ENCODE data around the gene SELL. TPM values are rescaled to one million over a fixed set of nuclear protein-coding genes. Genes with fewer than 3 reads are reported as not detected.
A peak's percentile ranks its signal among the peaks of the same experiment; 100 is the strongest.
"Not testable (repeated sequence)": the region's sequence is repeated elsewhere in the genome, so short reads cannot be mapped to it uniquely, and the experiment has no call there.

Gene SELL
- total RNA-seq, 1 experiment from 2014 or later: 0.58 TPM

GRCh38 chr1:169725930-169726329, 14.5 kb upstream of the SELL start:
- H3K27ac ChIP-seq: no peak overlapping the region
- DNase-seq (ENCODE audit: low read depth in 1 of 2, low spot score in 2 of 2): no peak
- H3K4me1 ChIP-seq (replicated peaks): peaks cover 24% of the 10 kb centered on the region
- no peak overlapping the region for H3K4me3 ChIP-seq
- no peaks in the 10 kb centered on the region for H3K36me3 ChIP-seq
- no peaks in the 10 kb centered on the region for H3K9me3 ChIP-seq (replicated peaks)
- H3K27me3 ChIP-seq (replicated peaks): no peaks in the 10 kb centered on the region

GRCh38 chr1:169724168-169724567, 12.7 kb upstream of the SELL start:
- Histone ChIP-seq H3K27ac (no peak overlapping the region), H3K9me3 (replicated peaks) (no peaks in the 10 kb centered on the region), H3K4me1 (replicated peaks) (peaks cover 24% of the 10 kb centered on the region), H3K27me3 (replicated peaks) (no peaks in the 10 kb centered on the region), H3K36me3 (no peaks in the 10 kb centered on the region), H3K4me3 (no peak overlapping the region)
- no peak for DNase-seq (ENCODE audit: low read depth in 1 of 2, low spot score in 2 of 2)

DNA sequence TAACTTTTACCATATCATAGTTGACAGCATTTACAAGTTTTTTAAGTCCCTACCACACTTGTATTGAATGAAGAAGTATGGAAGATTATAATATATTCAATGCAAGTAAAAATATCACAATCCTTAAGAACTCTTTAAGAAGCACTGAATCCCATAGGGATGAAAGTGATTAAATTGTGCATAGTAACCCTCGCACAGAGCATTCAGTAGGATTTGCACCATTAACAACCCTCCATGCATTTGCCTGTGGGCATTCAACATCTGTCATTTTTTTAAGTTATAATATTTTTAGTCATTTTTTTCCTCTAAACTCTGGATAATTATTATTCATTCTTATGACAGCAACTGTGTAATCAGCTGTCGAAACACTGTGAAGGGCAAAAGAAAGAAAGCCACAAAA, 12.3 kb upstream of the SELL start:
- Histone ChIP-seq H3K4me1 (replicated peaks) (peaks cover 24% of the 10 kb centered on the region), H3K27ac (no peak overlapping the region), H3K4me3 (no peak overlapping the region), H3K9me3 (replicated peaks) (no peaks in the 10 kb centered on the region), H3K36me3 (no peaks in the 10 kb centered on the region), H3K27me3 (replicated peaks) (no peaks in the 10 kb centered on the region)
- no peak for DNase-seq (ENCODE audit: low read depth in 1 of 2, low spot score in 2 of 2)

DNA sequence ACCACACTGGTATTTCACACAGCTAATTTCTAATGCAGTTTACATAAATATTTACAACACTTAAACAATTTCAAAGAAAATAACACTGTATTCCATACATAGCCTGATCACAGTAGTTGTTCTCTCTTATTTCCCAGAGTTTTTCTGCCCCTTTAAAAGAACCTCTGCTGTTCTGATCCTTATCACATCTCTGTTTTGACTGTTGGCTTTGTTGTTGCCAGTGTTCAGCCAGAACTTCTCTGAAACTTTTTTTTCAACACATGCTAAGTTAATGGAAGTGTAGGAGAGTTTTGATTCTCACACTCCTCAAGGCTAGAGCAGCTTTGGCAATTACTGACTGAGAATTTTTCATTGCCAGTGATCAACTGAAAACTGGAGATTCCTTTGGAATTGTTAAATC, 11.4 kb upstream of the SELL start:
- Histone ChIP-seq H3K4me1 (replicated peaks) (peaks cover 24% of the 10 kb centered on the region), H3K4me3 (no peak overlapping the region), H3K36me3 (no peaks in the 10 kb centered on the region), H3K27ac (peak overlapping the region; percentile 64), H3K27me3 (replicated peaks) (no peaks in the 10 kb centered on the region), H3K9me3 (replicated peaks) (no peaks in the 10 kb centered on the region)
- DNase-seq (ENCODE audit: low read depth in 1 of 2, low spot score in 2 of 2): peak in 1 of 2 experiments; percentile 46

DNA sequence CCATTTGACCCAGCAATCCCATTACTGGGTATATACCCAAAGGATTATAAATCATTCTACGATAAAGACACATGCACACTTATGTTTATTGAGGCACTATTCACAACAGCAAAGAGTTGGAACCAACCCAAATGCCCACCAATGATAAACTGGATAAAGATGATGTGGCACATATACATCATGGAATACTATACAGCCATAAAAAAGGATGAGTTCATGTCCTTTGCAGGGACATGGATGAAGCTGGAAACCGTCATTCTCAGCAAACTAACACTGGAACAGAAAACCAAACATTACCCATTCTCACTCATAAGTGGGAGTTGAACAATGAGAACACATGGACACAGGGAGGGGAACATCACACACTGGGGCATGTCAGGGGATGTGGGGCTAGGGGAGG, 3.7 kb upstream of the SELL start:
- not testable (repeated sequence) for H3K9me3 ChIP-seq (replicated peaks); H3K4me1 ChIP-seq (replicated peaks); H3K36me3 ChIP-seq; H3K4me3 ChIP-seq; H3K27ac ChIP-seq; H3K27me3 ChIP-seq (replicated peaks); DNase-seq (ENCODE audit: low read depth in 1 of 2, low spot score in 2 of 2)

GRCh38 chr1:169713090-169713489, 1.7 kb upstream of the SELL start:
- DNase-seq (ENCODE audit: low read depth in 1 of 2, low spot score in 2 of 2); H3K27me3 ChIP-seq (replicated peaks); H3K9me3 ChIP-seq (replicated peaks); H3K4me3 ChIP-seq; H3K4me1 ChIP-seq (replicated peaks); H3K36me3 ChIP-seq; H3K27ac ChIP-seq: not testable (repeated sequence)

DNA sequence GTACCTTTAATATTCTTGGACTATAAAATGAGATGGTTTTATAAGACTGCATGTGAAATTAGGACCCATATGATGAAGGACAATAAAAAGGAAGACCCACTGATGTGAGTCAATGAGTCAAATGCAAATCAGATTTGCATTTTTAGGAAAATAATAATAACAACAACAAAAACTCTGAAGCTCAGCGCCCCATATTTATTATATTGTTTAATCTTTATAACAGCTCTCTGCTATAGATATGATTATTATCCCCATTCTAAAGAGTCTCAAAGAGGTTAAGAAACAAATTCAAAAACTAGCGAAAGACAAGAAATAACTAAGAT, 850 bp upstream of the SELL start:
- no peak for DNase-seq (ENCODE audit: low read depth in 1 of 2, low spot score in 2 of 2)
- Histone ChIP-seq H3K36me3 (no peaks in the 10 kb centered on the region), H3K4me1 (replicated peaks) (0 out of 2 replicates have a peak, but pooled peaks cover 3% of the 10 kb centered on the region), H3K4me3 (no peak overlapping the region), H3K9me3 (replicated peaks) (no peaks in the 10 kb centered on the region; the same call in 1 of the 2 replicates), H3K27ac (no peak overlapping the region), H3K27me3 (replicated peaks) (no peaks in the 10 kb centered on the region; the same call in 1 of the 2 replicates)

- DNase-seq (ENCODE audit: low read depth in 1 of 2, low spot score in 2 of 2): no peak
- H3K27ac ChIP-seq: no peak overlapping the region
These were observed 2.8 kb downstream of the SELL start for GRCh38 chr1:169708647-169709046.

GRCh38 chr1:169707912-169708604, 3.4 kb downstream of the SELL start:
- Histone ChIP-seq H3K9me3 (replicated peaks) (no peaks in the 10 kb centered on the region), H3K27me3 (replicated peaks) (no peaks in the 10 kb centered on the region; the same call in 1 of the 2 replicates), H3K36me3 (no peaks in the 10 kb centered on the region), H3K4me3 (no peak overlapping the region), H3K4me1 (replicated peaks) (0 out of 2 replicates have a peak, but pooled peaks cover 3% of the 10 kb centered on the region), H3K27ac (no peak overlapping the region)
- DNase-seq (ENCODE audit: low read depth in 1 of 2, low spot score in 2 of 2): no peak

More at GRCh38 chr1:169708647-169709046, 2.8 kb downstream of the SELL start:
- H3K27me3 ChIP-seq (replicated peaks): no peaks in the 10 kb centered on the region; the same call in 1 of the 2 replicates
- H3K4me1 ChIP-seq (replicated peaks): 0 out of 2 replicates have a peak, but pooled peaks cover 3% of the 10 kb centered on the region
- no peaks in the 10 kb centered on the region for H3K9me3 ChIP-seq (replicated peaks)
- H3K36me3 ChIP-seq: no peaks in the 10 kb centered on the region
- no peak overlapping the region for H3K4me3 ChIP-seq

DNA sequence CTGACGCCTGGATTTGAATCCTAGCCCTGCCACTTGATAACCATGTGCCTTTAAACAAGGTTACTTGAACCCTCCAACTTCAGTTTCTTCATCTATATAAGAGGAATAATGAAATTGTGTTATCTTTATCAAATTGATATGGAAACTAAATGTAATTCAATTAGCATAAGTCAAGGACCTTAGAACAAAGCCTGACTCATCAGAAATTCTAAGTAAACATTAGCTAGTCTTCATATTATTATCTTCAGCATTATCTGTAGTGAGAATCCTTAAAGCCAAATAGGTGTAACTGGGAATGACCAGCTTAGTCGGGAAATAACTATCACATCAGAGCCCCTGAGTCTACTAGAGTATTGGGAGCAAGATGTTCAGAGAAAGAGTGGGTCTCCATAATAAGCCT, 6.6 kb downstream of the SELL start:
- H3K4me1 ChIP-seq (replicated peaks): no peaks in the 10 kb centered on the region
- H3K36me3 ChIP-seq: no peaks in the 10 kb centered on the region
- no peaks in the 10 kb centered on the region; the same call in 1 of the 2 replicates for H3K27me3 ChIP-seq (replicated peaks)
- H3K27ac ChIP-seq: no peak overlapping the region
- no peaks in the 10 kb centered on the region for H3K9me3 ChIP-seq (replicated peaks)
- no peak for DNase-seq (ENCODE audit: low read depth in 1 of 2, low spot score in 2 of 2)
- H3K4me3 ChIP-seq: no peak overlapping the region

GRCh38 chr1:169701261-169702005, 10.0 kb downstream of the SELL start:
- H3K27me3 ChIP-seq (replicated peaks): no peaks in the 10 kb centered on the region
- H3K36me3 ChIP-seq: no peaks in the 10 kb centered on the region
- H3K27ac ChIP-seq: no peak overlapping the region
- H3K4me3 ChIP-seq: no peak overlapping the region
- no peaks in the 10 kb centered on the region for H3K4me1 ChIP-seq (replicated peaks)
- no peaks in the 10 kb centered on the region for H3K9me3 ChIP-seq (replicated peaks)
- DNase-seq (ENCODE audit: low read depth in 1 of 2, low spot score in 2 of 2): no peak

DNA sequence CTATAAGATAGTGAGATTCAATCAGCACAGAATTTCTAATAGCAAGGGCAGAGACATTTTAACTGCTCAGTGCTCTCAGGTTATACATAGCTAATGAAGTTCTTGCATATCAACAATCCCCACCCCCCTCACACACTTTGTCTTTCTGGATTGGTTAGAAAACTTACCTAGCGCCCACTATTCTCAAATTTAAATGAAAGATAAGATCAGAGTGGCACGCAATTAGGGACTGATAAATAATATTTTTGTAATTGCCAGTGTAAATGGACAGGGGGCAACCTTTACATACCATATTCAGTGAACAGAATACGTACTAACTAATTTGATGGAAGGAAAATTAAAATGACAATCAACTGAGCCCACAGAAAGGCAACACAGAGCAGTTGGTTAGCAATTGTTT, 11.7 kb downstream of the SELL start:
- DNase-seq (ENCODE audit: low read depth in 1 of 2, low spot score in 2 of 2): peak in 1 of 2 experiments; percentile 10
- H3K27ac ChIP-seq: no peak overlapping the region
- H3K36me3 ChIP-seq: no peaks in the 10 kb centered on the region
- H3K27me3 ChIP-seq (replicated peaks): no peaks in the 10 kb centered on the region
- H3K4me1 ChIP-seq (replicated peaks): no peaks in the 10 kb centered on the region
- no peak overlapping the region for H3K4me3 ChIP-seq
- H3K9me3 ChIP-seq (replicated peaks): no peaks in the 10 kb centered on the region

GRCh38 chr1:169698976-169699375, 12.4 kb downstream of the SELL start:
- Histone ChIP-seq H3K27me3 (replicated peaks) (no peaks in the 10 kb centered on the region), H3K27ac (no peak overlapping the region), H3K4me3 (no peak overlapping the region), H3K9me3 (replicated peaks) (no peaks in the 10 kb centered on the region), H3K36me3 (no peaks in the 10 kb centered on the region), H3K4me1 (replicated peaks) (no peaks in the 10 kb centered on the region)
- no peak for DNase-seq (ENCODE audit: low read depth in 1 of 2, low spot score in 2 of 2)

- no peak for DNase-seq (ENCODE audit: low read depth in 1 of 2, low spot score in 2 of 2)
- H3K27ac ChIP-seq: no peak overlapping the region
- no peaks in the 10 kb centered on the region for H3K27me3 ChIP-seq (replicated peaks)
- no peaks in the 10 kb centered on the region for H3K4me1 ChIP-seq (replicated peaks)
- H3K9me3 ChIP-seq (replicated peaks): no peaks in the 10 kb centered on the region
- no peaks in the 10 kb centered on the region for H3K36me3 ChIP-seq
- H3K4me3 ChIP-seq: no peak overlapping the region
These were observed 13.7 kb downstream of the SELL start for GRCh38 chr1:169697755-169698154.
